Gastroesophageal sphincter (tissue), 4 donors: ENCODE measurements around the gene ROBO3. TPM values are rescaled to one million over a fixed set of nuclear protein-coding genes. Genes with fewer than 3 reads are reported as not detected.

Experiments used
- ATAC-seq: fragments of 150-250 bp; one replicate; pipeline ENCODE4 v1.9.1; 2016; ENCODE audit warnings: mild to moderate bottlenecking, moderate library complexity
- H3K27ac ChIP-seq, 4 donors: fragments of 200-600 bp; sonication (generic) in 3 of 4; 1 replicate in 3 of 4; 2 replicates in 1 of 4; pipeline ENCODE4 v1.5.1; 2016 to 2019
- H3K27me3 ChIP-seq: fragments of 200-600 bp; sonication (generic); one replicate; pipeline ENCODE4 v1.5.1; 2019
- H3K36me3 ChIP-seq, 2 donors: fragments of 200-600 bp; sonication (generic); one replicate each; pipeline ENCODE4 v1.5.1; 2019; ENCODE audit warnings: control low read depth in 1 of 2
- H3K4me1 ChIP-seq, 3 donors: fragments of 200-600 bp; sonication (generic); 1 replicate in 2 of 3; 2 replicates in 1 of 3; pipeline ENCODE4 v1.5.1; 2016 to 2019; ENCODE audit warnings: control low read depth in 2 of 3
- H3K4me3 ChIP-seq, 2 donors: fragments of 200-600 bp; sonication (generic); one replicate each; pipeline ENCODE4 v1.5.1; 2019; ENCODE audit warnings: mild to moderate bottlenecking in 1 of 2, moderate library complexity in 1 of 2
- H3K9me3 ChIP-seq, 3 donors: fragments of 200-600 bp; sonication (generic); one replicate each; pipeline ENCODE4 v1.5.1; 2017 to 2019; ENCODE audit warnings: control low read depth in 2 of 3
- EP300 ChIP-seq: sonication (generic); formaldehyde crosslinking; IDR thresholded peaks from one replicate; pipeline ENCODE4 v1.6.1; 2017; ENCODE audit warnings: antibody characterized with exemption, mild to moderate bottlenecking
- POLR2A ChIP-seq, 2 donors: fragments of 450-650 bp; IDR thresholded peaks; one replicate each; pipeline ENCODE4 v1.6.1; 2017; ENCODE audit warnings: antibody characterized with exemption in 2 of 2, mild to moderate bottlenecking in 2 of 2, moderate library complexity in 1 of 2
- POLR2AphosphoS5 ChIP-seq: sonication (generic); formaldehyde crosslinking; IDR thresholded peaks from one replicate; pipeline ENCODE4 v1.6.1; 2017; ENCODE audit warnings: antibody characterized with exemption
- WGBS, 2 donors: methylation state at CpG; one replicate each; pipeline ENCODE4 v1.1.5; 2018; ENCODE audit warnings: low coverage in 1 of 2; 5-methylcytosine and 5-hydroxymethylcytosine counted together
- total RNA-seq, 4 donors: library from RNA; depleted of rRNA; stranded (reverse); fragments of >200 nt; gene quantifications; one replicate each; pipeline ENCODE4 v1.1.0, GENCODE V29; 2016
- TF ChIP-seq, protein P1 (sequence below), 4 experiments: fragments of 200-600 bp in 2 of 4; fragments of 450-650 bp in 2 of 4; sonication (generic) in 1 of 4; IDR thresholded peaks; one replicate each; pipeline ENCODE4 v1.5.1; 2017 to 2019; ENCODE audit warnings: antibody characterized with exemption in 4 of 4, mild to moderate bottlenecking in 2 of 4, moderate library complexity in 2 of 4

Gene ROBO3
- total RNA-seq, 4 donors from 2014 or later: 3.6 to 10.8 (median 9.2) TPM

DNA sequence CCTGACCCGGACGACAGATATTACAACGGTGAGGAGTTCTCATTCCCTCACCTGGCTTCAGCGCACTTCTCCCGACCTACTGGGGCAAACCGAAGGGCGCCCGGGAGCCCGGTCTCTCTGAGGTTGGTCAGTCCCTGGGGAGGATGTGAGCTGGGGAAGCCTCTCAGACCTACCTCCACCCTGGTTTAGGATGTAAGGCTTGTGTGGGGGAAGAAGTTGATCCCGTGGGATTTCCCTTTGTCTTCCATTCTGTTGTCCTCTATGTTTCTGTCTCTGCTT, 12.3 kb downstream of the ROBO3 start:
- Histone ChIP-seq H3K27me3 (peaks cover 25% of the 10 kb centered on the region), H3K9me3 (no peaks in the 10 kb centered on the region), H3K4me3 (peak overlapping the region in 1 of 2 donors; percentile 67), H3K4me1 (peaks cover 0 to 29% (median 3%) of the 10 kb centered on the region in 3 donors), H3K36me3 (no peaks in the 10 kb centered on the region), H3K27ac (peak overlapping the region in 3 of 4 donors; percentile 25 to 94 (median 92))
- no peak for ATAC-seq
- WGBS, 2 donors: 54 to 91% methylated on average over 4 to 6 of the region's 10 CpGs
- TF ChIP-seq, protein P1, sequence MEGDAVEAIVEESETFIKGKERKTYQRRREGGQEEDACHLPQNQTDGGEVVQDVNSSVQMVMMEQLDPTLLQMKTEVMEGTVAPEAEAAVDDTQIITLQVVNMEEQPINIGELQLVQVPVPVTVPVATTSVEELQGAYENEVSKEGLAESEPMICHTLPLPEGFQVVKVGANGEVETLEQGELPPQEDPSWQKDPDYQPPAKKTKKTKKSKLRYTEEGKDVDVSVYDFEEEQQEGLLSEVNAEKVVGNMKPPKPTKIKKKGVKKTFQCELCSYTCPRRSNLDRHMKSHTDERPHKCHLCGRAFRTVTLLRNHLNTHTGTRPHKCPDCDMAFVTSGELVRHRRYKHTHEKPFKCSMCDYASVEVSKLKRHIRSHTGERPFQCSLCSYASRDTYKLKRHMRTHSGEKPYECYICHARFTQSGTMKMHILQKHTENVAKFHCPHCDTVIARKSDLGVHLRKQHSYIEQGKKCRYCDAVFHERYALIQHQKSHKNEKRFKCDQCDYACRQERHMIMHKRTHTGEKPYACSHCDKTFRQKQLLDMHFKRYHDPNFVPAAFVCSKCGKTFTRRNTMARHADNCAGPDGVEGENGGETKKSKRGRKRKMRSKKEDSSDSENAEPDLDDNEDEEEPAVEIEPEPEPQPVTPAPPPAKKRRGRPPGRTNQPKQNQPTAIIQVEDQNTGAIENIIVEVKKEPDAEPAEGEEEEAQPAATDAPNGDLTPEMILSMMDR (IDR thresholded peaks at IDR 0.05): no peak
- TF ChIP-seq EP300: no peak
- no peak for TF ChIP-seq POLR2AphosphoS5
- TF ChIP-seq POLR2A (IDR thresholded peaks at IDR 0.05): no peak

GRCh38 chr11:124877910-124878758, 12.9 kb downstream of the ROBO3 start:
- WGBS, 2 donors: 72 to 100% methylated on average over 4 to 5 of the region's 17 CpGs
- Histone ChIP-seq H3K4me3 (no peak overlapping the region), H3K36me3 (no peaks in the 10 kb centered on the region), H3K4me1 (peaks cover 0 to 35% (median 3%) of the 10 kb centered on the region in 3 donors), H3K27ac (peak overlapping the region in 2 of 4 donors; percentile 25 to 92), H3K9me3 (no peaks in the 10 kb centered on the region), H3K27me3 (peaks cover 19% of the 10 kb centered on the region)
- TF ChIP-seq POLR2AphosphoS5: no peak
- no peak for TF ChIP-seq EP300
- no peak for TF ChIP-seq POLR2A (IDR thresholded peaks at IDR 0.05)
- TF ChIP-seq, protein P1 (IDR thresholded peaks at IDR 0.05): no peak
- no peak for ATAC-seq

GRCh38 chr11:124878759-124879492, 13.7 kb downstream of the ROBO3 start:
- H3K36me3 ChIP-seq: no peaks in the 10 kb centered on the region
- no peak for ATAC-seq
- peaks cover 0 to 35% (median 3%) of the 10 kb centered on the region in 3 donors for H3K4me1 ChIP-seq
- no peaks in the 10 kb centered on the region for H3K9me3 ChIP-seq
- no peak overlapping the region for H3K4me3 ChIP-seq
- WGBS, 2 donors: 64 to 71% methylated on average over 1 to 3 of the region's 11 CpGs
- TF ChIP-seq, protein P1 (IDR thresholded peaks at IDR 0.05): no peak
- no peak for TF ChIP-seq POLR2AphosphoS5
- TF ChIP-seq EP300: no peak
- TF ChIP-seq POLR2A (IDR thresholded peaks at IDR 0.05): no peak
- peaks cover 12% of the 10 kb centered on the region for H3K27me3 ChIP-seq
- no peak overlapping the region for H3K27ac ChIP-seq

GRCh38 chr11:124879493-124880289, 14.5 kb downstream of the ROBO3 start:
- no peaks in the 10 kb centered on the region for H3K36me3 ChIP-seq

More at GRCh38 chr11:124879493-124880289, 14.5 kb downstream of the ROBO3 start:
- Histone ChIP-seq H3K27ac (no peak overlapping the region), H3K27me3 (peaks cover 5% of the 10 kb centered on the region), H3K4me3 (no peak overlapping the region), H3K4me1 (peaks cover 0 to 35% (median 3%) of the 10 kb centered on the region in 3 donors), H3K9me3 (no peaks in the 10 kb centered on the region)
- TF ChIP-seq, protein P1 (IDR thresholded peaks at IDR 0.05): no peak
- no peak for TF ChIP-seq EP300
- TF ChIP-seq POLR2AphosphoS5: no peak
- TF ChIP-seq POLR2A (IDR thresholded peaks at IDR 0.05): no peak
- WGBS, 2 donors: 73% methylated on average over 3 of the region's 16 CpGs; no CpG with 5 or more reads in 1 of the 2 donors
- no peak for ATAC-seq
